Stromal cell of bone marrow (primary cell): ENCODE measurements around the gene SEC16A.
A peak's percentile ranks its signal among the peaks of the same experiment; 100 is the strongest.

Source experiments
- DNase-seq: peaks from one replicate; pipeline ENCODE4 v3.0.0-alpha.2; 2012; ENCODE audit warnings: low read depth

Gene SEC16A

DNA sequence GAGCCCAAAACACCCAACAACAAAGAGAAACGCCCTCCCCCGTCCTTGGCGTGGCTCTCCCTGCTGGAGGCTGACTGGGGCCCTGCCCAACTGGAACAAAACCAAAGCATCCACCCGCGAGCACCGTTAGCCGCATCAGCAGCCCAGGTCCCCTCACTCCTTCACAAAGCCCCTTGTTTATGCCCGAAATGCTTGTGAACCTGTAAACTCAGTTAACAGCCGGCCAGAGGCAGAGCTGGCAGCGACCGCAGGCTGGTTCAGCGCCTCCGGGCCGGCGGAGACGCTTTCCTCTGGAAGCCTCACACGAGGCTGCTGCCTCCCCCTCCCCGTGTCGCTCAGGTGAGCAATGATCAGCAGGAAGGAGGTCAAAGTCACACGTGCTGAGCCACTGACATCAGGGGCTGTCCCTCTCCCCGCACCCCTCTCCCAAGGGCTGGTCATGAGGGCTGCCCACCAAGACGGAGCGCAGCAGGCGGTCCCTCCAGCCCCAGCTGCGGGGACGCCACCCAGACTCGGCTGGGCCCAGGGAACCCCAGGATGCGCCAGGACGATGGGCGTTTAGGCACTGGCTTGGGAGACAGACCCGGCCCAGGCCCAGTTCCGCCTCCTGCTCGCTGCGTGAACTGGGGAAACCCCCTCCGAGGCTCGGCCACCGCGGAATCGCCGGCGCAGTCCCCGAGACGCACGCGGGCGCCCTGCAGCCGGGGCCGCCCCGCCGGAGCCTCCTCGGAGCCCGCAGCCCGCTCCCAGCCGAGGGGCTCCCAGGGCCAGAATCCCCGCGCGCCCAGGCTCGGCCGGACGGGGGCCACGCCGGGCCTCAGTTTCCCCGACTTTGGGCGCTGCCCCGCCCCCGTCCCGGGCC is 83.4 kb downstream of the SEC16A start:
- DNase-seq, result no peak

DNA sequence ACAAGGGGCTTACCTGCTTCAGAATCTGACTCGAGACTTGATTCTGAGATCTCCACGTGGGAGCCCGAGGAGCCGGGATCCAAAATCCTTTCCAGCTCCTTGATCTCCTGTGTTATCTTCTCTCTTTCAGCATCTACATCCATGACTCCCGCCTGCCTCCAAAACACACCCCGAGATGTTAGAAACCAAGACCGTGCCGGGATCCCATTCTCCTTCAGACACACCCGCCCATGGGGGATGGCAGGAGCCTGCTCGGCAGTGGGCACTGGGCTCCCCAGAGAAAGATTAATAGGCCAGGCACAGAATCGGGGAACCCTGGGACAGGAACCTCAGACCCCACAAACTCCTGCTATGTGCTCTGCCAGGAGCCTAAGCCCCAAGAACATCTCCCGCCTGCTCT is 84.6 kb downstream of the SEC16A start:
- no peak for DNase-seq

DNA sequence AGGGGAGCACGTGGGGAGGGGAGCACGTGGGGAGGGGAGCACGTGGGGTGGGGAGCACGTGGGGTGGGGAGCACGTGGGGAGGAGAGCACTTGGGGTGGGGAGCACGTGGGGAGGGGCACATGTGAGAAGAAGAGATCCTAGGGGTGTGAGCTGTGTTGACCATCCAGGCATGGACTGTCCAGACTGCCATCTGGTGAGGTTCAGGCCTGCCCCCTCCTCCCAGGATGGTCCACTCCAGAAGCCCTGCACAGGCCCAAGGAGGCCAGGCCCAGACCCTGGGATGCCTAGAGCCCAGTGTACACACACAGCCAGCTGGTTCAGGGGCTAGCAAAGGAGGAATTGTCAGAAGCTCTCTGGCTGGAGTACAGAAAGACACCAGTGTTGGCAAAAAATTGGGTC is 85.2 kb downstream of the SEC16A start:
- DNase-seq, result no peak

DNA sequence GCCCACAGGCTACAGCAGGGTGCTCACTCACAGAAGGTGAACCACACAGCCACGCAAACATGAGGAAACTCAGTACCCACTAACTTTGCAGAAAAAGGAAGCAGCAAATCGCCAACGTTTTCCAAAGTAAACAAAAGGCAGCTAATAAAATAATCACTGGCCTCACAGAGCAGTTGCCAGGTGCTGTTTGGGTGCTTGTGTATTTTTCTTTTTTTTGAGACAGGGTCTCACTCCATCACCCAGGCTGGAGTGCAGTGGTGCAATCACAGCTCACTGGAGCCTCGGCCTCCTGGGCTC is 86.7 kb downstream of the SEC16A start:
- no peak for DNase-seq

DNA sequence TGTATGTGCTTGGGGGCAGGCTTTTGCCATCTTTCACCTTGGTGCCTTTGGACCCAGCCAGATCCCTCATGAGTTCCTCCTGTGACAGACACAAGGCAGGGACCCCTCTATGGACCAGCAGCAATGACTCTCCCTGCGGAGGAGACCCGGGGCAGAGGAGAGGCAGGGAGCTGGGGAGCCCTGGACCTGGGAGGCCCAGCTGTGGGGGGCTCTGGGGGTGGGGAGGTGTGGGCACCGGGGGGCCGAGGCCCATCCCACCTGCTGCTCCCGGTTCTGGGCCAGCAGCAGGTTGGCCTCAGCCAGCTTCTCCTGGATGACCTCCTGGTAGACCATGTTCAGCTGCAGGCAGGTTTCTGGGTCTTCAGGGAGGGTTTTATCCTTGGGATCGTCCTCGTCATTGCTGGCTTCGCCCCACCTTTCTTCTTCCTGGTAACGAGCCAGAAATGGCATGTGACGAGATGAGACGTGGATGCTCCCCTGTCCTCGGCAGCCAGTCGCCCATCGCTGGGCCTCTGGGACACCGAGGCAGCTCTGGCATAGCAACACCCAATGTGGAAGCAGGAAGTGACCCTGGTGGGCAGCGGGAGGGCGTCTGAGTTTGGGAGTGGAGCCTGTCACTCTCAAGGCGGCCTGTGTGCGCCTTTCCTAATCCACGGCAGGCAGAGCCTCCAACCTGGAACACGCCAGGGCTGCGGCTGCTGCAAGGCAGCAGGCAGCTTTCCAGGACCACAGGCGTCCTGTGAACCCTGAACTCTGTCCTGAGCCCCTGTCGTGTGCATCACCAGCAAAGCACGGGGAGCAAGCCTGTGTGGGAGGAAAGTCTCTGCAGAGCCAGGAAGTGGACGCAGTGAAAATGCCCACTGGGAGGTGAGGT is 87.3 kb downstream of the SEC16A start:
- DNase-seq, result no peak

DNA sequence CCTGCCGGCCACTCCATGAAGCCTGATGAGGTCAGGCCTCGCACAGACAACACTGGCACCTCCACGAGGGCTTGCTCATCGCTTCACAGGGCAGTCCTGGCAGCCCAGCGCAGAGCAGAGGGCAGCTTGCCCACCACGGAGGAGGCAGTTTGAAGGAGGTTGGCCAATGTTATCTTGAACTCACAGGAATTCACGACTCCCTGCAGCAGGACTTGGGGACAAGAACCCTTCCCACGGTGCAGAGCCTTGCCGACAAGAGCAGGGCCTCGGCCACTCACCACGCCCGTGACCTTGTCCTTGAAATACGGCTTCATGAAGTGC is 87.9 kb downstream of the SEC16A start:
- no peak for DNase-seq

DNA sequence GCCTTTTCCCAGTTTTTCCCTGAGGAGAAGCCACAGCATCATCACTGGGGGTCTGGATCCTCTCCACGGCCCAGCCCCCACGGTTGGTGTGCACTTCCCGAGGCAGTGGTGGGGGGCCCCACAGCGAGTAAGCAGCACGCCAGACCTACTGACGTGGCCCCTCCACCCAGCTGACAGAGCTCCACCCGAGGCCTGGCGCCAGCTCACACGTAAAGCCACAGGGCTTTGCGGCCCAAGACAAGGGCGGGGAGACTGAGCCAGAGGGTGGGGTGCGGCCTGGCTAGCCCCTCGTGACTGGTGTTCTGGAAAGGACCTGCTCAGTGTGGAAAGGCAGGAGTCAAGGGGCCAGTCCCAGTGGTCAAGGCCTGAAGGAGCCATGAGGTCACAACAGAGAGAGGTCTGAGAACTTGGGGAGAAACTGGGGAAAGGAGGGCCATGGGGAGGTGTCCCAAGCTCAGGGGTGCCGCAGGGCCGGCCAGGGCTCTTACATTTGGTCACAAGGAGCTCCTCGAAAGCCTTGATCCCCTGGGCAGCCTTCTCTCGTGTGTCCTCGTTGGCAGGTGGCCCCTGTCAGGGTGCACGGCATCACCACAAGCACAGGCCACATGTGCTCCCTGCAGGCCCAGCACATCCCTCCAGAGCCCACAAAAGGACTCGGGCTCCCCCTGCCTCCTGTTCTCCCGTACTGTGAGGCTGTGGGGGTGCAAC is 88.4 kb downstream of the SEC16A start:
- peak; percentile 44 for DNase-seq

DNA sequence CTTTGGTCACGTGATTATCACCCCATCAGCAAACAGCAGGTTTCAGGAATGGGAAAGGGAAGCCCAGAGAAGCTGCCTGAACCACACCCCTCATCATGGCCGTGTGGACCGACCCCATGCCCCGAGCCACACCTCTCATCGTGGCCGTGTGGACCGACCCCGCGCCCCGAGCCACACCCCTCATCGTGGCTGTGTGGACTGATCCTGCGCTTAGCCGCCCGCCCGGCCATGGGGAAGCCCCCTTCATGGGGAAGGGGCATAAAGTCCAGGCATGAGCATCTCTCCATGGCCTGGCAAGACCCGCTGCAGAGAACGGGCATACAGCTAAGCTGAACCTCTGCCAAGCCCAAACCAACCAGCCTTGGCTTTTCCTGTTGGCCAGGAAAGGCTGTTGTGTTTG is 89.3 kb downstream of the SEC16A start:
- DNase-seq, result no peak

DNA sequence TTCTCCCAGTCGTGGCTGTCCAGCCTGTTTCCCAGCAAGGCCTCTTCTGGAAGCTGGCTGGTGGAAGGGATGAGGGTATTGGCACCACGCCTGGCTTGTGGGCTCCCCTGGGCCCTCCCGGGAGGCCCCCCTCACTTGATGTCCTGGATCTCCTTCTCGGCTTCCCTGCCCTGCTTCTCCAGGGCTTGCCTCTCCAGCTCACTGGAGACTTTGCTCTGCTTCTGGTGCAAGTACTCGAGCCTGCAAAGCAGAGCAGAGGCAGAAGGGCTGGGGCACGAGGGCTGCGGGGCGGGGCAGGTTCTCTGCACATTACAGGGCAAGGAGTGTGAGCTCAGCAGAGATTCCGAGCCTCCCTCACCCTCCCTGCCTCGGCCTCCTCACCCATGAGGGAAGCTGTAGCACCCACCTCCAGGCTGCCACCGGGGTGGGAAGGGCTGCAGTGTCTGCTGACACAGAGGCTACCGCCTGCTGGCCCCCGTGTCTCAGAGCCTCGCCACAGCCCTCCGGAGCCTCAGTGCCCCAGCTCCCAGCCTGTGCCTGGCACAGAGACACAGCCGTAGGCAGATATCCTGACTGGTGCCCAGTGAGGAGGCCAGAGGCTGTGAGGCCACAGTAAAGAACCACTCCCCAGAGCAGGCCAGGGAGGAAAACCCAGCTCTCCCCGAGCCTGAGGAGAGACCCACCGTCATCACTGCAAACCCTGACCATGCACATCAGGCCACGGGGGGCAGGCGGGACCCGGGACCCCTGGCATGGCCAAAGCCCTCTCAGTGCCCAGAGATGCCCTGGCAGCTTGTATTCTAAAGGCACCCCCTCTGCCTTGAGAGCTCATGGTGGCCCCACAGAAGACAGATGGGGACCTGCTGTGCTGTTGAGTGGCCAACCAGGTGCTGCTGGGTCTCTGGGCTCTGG is 90.0 kb downstream of the SEC16A start:
- peak; percentile 22 for DNase-seq

DNA sequence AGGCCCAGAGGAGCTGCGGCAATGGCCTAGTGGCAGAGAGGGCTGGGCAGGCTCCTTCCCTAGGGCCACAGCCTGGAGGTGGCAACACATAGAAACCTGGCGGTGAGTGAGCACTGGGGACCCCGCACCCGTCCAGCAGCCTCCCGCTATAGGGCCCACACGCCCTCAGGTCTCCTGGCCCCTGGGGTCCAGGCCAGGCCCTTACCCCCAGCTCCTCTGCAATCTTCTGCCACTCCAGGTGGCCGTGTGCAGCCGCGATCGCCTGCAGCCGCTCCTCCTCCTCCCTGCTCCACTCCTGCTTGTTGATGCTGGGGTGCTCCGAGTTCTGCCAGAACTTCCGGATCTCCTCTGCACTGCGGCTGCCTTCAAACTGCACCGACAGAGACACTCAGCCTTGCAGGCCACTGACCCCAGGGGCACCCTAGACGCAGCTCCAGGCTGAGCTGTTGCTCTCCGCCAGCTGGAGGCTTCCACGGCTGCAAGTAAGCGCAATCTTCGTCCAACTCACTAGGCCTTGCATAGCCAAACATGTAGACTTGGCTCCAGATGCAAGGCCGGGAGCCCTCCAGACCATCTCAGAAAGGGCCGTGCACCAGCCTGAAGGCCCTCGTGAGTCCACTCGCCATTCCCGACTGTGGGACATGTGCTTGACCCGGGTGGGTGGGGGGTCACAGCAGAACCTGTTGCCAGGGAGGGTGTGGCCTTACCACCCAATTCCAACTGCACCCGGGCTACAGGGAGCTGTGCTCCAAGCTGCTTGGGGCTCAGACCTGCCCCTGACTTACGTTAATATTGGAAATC is 90.9 kb downstream of the SEC16A start:
- DNase-seq, result no peak
